Stimulated activated CD8-positive, alpha-beta memory T cell treated with anti-CD3 and anti-CD28 coated beads, Interleukin-15, amount 100 ng/mL, for 4 hours (primary cell): ENCODE data around the gene PRMT6.
"Not testable (repeated sequence)": the region's sequence is repeated elsewhere in the genome, so short reads cannot be mapped to it uniquely, and the experiment has no call there.

Experiments
- DNase-seq, 2 donors: peaks; one replicate each; pipeline ENCODE4 v3.0.0-alpha.2; 2020; ENCODE audit warnings: low read depth in 2 of 2

PRMT6 gene

GRCh38 chr1:107056426-107057196, at the start of gene PRMT6:
Gene PRMT6, plus strand, starts transcription at chr1:107056674. Its CDS starts 42 bp downstream, at chr1:107056716.
- DNase-seq, result peak; percentile 64 to 70

DNA sequence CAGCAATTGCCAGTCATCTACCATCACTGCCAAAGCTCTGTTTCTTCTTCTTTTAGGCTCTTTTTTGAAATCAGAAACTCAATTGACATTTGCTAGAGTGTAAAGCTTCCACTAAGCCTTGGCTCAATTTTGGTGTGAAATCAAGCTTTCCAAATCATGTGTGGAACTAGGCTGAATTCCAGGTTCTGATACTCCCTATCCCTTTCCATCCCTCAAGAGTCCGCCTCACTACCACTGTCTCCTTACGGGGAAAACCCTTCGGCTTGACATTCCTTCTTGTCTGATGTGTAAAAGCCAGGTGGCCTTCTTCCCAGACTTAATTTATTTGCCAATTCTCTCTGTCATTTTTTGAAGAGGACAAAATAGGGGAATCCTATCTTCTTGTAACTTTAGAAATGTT, 47.2 kb upstream of the PRMT6 start:
- no peak for DNase-seq

- DNase-seq, result no peak
These were observed 45.9 kb upstream of the PRMT6 start for GRCh38 chr1:107010582-107010981.

GRCh38 chr1:107016376-107016978, 40.0 kb upstream of the PRMT6 start:
- DNase-seq, result no peak

DNA sequence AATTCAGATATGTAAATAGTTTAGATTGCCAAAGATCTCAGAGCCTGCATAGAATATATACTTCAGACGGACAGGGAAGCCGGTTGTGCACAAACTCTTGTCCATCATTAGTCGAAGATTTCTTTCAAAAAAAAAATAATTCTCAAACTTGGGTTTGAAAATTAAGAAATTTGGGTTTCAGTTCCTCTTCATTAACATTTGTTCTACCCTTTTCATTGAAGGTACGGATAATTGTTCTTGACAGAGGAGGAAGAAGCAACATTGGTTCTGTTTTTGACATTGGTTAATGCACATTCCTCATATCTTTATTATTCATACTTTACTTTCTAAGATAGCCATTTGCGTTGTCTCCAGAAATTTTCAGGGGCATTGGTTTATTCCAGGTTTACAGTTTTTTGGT, 38.0 kb upstream of the PRMT6 start:
- no peak for DNase-seq

DNA sequence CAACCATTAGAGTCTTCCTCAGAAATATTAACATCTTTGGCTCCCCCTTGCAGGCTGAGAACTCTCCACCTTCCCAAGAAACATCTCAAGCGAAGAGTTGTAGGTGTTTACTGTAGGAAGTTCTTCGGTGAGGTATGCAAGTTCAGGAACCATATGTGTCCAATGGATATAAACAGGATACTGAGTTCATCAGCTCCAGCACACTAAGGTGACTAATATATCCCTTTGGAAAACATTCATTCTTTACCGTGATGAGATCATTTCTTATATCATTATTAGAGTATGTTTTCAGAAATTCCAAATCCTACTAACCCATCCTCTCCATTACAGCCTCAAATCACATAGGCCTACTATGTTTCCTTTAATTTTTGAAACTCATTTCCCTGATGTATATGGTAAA, 37.3 kb upstream of the PRMT6 start:
- no peak for DNase-seq

DNA sequence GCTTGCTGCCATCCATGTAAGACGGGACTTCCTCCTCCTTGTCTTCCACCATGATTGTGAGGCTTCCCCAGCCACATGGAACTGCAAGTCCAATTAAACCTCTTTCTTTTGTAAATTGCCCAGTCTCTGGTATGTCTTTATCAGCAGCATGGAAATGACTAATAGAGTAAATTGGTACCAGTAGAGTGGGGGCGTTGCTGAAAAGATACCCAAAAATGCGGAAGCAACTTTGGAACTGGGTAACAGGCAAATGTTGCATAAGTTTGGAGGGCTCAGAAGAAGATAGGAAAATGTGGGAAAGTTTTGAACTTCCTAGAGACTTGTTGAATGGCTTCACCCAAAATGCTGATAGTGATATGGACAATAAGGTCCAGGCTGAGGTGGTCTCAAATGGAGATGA, 17.6 kb upstream of the PRMT6 start:
- not testable (repeated sequence) for DNase-seq

DNA sequence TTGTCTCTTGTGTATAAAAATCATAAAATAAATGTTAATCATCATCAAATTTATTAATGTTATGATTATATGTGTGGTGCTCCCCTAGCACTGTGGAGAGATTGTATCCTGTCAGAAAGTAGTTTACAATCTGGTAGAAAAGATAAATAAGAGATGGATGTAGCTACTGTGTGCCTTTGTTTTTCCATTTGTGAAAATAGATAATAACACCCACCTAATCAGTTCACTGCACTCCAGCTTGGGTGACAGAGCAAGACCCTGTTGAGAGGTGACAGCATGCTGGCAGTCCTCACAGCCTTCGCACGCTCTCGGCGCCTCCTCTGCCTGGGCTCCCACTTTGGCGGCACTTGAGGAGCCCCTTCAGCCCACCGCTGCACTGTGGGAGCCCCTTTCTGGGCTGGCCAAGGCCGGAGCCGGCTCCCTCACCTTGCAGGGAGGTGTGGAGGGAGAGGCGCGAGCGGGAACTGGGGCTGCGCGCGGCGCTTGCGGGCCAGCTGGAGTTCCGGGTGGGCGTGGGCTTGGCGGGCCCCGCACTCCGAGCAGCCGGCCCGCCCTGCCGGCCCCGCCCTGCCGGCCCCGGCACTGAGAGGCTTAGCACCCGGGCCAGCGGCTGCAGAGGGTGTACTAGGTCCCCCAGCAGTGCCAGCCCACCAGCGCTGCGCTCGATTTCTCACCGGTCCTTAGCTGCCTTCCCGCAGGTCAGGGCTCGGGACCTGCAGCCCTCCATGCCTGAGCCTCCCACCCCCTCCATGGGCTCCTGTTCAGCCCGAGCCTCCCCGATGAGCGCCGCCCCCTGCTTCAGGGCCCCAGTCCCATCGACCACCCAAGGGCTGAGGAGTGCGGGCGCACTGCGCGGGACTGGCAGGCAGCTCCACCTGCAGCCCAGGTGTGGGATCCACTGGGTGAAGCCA, 11.9 kb upstream of the PRMT6 start:
- DNase-seq, result not testable (repeated sequence)

GRCh38 chr1:107047602-107048001, 8.9 kb upstream of the PRMT6 start:
- no peak for DNase-seq

DNA sequence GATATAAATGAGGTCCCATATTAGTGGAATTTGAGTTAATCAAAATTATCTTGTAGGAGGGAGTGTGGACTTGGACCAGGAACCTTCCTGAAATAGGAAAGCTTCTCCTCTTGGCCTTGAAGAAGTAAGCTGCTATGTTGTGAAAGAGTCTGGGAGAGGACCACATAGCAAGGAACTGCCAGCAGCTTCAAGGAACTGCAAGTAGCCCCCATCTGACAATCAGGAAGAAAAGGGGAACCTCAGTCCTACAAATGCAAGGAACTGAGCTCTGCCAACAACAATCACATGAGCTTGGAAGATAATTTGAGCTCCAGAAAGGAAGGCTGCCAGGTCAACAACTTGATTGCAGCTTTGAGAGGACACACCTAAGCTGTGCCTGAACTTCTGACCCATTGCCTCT, 8.2 kb upstream of the PRMT6 start:
- DNase-seq, result no peak

DNA sequence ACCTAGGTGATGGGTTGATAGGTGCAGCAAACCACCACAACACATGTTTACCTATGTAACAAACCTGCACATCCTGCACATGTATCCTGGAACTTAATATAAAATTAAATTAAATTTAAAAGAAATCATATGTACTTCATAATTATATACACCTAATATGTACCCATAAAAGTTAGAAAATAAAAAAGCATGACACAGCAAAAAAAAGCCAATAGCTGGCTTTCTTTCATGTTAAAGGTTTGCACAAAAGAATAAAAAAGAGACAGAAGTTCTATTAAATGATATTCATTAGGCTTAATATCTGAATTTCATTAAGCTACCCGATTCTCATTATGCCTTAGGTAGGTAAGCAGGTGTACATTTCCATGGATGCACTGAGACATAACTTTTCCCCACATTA, 5.2 kb upstream of the PRMT6 start:
- no peak for DNase-seq

DNA sequence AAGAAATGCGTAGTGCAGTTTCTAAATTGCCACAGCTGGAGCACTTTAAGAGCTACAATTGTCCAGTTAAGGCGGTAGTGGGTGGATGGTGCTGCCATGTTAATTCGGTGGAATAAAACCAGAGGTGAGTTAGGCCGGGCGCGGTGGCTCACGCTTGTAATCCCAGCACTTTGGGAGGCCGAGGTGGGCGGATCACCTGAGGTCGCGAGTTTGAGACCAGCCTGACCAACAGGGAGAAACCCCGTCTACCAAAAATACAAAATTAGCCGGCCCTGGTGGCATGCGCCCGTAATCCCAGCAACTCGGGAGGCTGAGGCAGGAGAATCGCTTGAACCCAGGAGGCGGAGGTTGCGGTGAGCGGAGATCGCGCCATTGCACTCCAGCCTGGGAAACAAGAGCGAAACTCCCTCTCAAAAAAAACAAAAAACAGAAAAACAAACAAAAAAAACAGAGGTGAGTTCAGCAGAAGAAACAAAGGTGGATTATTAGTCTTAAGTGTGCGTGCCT, 502 bp upstream of the PRMT6 start:
- DNase-seq, result not testable (repeated sequence)

DNA sequence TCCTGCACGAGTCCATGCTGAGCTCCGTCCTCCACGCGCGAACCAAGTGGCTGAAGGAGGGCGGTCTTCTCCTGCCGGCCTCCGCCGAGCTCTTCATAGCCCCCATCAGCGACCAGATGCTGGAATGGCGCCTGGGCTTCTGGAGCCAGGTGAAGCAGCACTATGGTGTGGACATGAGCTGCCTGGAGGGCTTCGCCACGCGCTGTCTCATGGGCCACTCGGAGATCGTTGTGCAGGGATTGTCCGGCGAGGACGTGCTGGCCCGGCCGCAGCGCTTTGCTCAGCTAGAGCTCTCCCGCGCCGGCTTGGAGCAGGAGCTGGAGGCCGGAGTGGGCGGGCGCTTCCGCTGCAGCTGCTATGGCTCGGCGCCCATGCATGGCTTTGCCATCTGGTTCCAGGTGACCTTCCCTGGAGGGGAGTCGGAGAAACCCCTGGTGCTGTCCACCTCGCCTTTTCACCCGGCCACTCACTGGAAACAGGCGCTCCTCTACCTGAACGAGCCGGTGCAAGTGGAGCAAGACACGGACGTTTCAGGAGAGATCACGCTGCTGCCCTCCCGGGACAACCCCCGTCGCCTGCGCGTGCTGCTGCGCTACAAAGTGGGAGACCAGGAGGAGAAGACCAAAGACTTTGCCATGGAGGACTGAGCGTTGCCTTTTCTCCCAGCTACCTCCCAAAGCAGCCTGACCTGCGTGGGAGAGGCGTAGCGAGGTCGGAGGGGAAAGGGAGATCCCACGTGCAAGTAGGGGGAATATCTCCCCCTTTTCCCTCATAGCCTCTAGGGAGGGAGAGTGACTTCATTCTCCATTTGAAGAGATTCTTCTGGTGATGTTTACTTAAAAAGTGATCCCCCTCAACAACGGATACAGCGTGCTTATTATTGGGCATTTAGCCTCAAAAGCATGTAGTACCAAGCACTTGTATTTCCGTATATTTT, 991 bp downstream of the PRMT6 start:
- DNase-seq, result peak in 1 of 2 donors; percentile 21

- no peak for DNase-seq
These were observed 2.0 kb downstream of the PRMT6 start for GRCh38 chr1:107058245-107059032.

DNA sequence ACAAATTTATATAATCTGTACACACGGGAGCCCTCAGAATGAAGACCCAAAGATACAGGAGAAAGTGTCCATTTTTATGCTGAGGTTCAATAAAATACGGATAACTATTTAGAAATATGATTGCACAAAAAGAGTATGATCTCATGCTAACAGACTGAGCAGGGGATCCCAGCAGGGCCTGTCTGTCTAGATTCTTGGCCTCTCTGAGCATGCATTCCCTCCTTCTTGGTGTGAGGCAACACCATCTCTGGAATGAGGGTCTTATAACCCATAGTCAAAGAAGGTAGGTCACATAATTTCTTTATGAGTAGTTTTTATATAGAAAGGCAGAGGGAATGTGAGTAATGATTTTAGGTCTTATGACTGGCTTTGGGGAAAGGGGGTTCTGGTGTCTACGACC, 5.4 kb downstream of the PRMT6 start:
- no peak for DNase-seq

GRCh38 chr1:107073493-107073892, 17.0 kb downstream of the PRMT6 start:
- no peak for DNase-seq

DNA sequence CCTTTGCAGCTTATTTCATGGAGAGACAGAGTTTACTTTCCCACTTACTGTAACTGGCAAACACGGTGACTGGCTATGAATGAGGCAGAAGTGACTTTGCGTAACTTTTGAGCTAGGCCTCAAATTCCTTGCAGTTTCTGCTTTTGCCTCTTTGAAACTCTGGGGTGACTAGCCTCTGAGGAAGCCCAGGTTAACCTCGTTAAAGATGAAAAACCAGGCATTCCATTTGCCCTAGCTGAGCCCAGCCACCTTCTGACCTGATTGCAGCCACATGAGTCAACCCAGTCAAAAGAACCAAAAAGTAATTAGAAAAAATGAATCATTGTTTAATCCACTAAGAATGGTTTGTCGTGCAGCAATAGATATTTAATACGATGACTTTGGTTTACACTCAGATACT, 20.4 kb downstream of the PRMT6 start:
- DNase-seq, result no peak

- no peak for DNase-seq
These were observed 22.8 kb downstream of the PRMT6 start for GRCh38 chr1:107079249-107079648.

- DNase-seq, result no peak
These were observed 24.6 kb downstream of the PRMT6 start for GRCh38 chr1:107081102-107081501.

DNA sequence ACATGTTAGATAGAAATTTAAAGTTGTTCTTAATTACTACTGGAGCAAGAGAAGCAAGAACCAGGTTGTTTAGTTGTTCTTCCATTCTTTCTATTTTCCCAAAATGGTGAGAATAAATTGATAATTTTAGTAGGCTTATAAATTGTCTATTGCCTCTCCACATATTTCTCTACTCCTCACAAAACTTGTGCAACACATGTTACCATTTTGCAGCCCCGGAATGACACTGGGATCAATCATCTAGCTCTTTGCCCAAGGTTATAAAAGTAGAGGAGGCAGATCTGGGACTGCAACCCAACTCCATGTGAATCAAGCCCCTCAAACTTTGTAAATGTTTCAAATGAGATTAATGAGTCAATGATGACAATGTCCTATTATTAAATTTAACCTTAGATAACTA, 34.9 kb downstream of the PRMT6 start:
- DNase-seq, result no peak
